Thyroid gland (tissue), 4 donors: ENCODE results near the gene SCN1B.

ENCODE experiments used
- CTCF ChIP-seq, 6 experiments: fragments of 200-600 bp in 3 of 6; fragments of 450-650 bp in 3 of 6; sonication (generic) in 3 of 6; IDR thresholded peaks; one replicate each; pipeline ENCODE4 v1.5.1; 2016 to 2019; ENCODE audit warnings: antibody characterized with exemption in 6 of 6, mild to moderate bottlenecking in 2 of 6, inconsistent platforms in 1 of 6, moderate library complexity in 1 of 6
- POLR2A ChIP-seq, 2 donors: fragments of 450-650 bp; IDR thresholded peaks; one replicate each; pipeline ENCODE4 v1.6.1; 2017; ENCODE audit warnings: antibody characterized with exemption in 2 of 2, mild to moderate bottlenecking in 2 of 2, moderate library complexity in 1 of 2

- TF ChIP-seq CTCF (IDR thresholded peaks at IDR 0.05) (no peak), POLR2A (IDR thresholded peaks at IDR 0.05) (no peak)
Measured at GRCh38 chr19:34997071-34997617, 33.1 kb upstream of the SCN1B start.
